HG03060 (cell line): ENCODE measurements around the gene KIAA0319L.

Experiments
- ATAC-seq: cut with Tn5 transposase; IDR thresholded peaks from one replicate; pipeline ENCODE4 v1.9.1; 2021; ENCODE audit warnings: low read depth, moderate number of reproducible peaks; ENCODE audit not compliant: unreplicated experiment

Gene KIAA0319L

DNA sequence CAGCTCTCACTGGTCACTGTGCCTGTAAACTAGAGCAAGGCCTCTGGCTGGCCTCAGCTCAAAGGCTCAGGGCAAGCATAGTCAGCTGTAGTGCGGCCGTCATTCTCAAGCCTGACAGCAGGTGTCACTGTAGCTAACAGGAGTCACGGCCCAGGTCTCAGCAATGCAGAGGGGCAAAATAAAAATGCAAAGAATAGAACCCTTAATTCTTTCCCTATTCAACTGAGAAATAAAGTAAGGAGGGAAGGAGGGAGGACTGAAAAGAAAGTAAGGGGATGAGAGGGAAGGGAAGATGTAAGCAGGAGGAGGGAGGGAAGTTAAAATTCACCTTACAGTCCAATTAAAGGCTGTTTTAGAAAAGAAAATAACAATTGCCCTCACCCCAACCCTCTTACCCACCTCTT, 106.1 kb downstream of the KIAA0319L start:
- ATAC-seq: no peak

DNA sequence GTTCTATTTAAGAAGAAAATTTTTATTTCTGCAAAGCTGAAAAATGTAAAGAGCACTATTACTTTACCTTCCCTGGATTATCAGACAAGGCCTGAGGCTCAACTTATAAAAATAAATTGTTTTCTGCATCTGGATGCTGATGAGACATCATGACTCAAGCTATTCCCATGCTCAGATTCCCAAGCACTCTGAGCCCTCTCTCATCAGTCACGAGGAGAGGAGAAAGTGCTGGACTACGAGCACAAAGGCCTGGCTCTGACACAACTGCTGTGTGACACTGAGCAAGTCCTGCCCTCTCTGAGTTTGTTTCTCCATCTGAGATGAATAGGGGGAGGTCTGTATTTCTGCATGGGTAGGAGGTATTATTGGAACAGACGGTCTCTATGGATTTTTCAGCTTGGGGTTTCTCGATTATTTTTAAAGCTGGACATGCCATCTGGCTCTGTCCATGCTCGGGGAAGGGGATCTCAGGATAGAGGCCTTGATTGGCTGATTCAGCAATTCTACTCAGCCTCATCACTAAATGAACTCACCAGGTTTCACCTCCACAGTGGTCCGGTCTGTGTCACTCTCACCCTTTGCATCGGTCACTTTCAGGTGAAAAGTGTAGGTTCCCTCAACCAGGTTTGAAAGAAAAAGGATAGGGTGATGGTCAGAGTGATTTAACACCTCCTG, 107.7 kb downstream of the KIAA0319L start:
- no peak for ATAC-seq

DNA sequence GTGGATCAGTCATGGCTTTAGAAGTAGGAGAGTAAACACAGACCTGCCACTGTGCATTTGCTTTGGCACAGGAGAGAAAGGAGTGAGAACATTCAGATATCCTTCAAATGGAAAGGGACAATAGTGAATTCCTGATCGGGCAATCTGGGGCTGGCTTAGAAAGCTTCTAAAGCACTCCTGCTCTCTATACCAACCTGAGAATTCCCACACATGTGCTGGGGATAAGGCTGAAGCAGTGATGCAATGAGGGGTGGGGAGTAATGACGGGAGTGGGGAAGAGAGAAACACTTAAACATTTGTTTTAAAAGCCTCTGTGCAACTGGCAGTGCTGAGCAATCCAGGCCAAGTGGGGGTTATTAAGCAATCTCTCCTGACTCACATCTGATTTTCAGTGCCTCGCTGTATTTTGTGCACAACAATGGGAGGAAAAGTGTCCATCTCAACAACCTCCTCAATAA, 108.8 kb downstream of the KIAA0319L start:
- ATAC-seq: no peak

DNA sequence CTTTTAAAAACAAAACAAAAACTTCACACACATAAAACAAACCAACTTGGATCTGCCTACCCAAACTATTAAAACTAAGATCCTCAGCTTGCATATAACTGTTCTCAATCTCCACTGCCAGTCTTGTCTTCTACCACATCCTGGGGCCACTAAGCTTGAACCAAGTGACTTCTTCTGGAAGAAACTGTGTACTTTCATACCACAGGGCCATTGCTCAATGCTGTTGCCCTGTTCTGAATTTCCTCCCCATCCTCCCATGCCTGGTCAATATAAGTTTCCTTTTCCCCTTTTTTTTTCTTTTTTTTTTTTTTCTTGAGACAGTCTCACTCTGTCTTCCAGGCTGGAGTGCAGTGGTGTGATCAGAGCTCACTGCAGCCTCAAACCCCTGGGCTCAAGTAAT, 109.9 kb downstream of the KIAA0319L start:
- no peak for ATAC-seq

DNA sequence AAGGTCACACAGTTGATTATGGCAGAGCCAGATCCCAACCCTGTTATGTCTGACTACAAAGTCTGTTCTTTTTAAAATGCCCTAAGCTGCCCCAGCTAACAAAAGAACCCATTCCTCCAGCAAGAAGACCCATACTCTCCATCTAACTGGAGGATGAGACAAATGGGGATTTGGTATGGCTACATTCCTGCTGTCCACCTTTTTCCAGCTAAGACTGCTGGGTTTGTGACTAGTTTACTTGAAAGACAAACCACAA, 112.8 kb downstream of the KIAA0319L start:
- ATAC-seq: no peak

DNA sequence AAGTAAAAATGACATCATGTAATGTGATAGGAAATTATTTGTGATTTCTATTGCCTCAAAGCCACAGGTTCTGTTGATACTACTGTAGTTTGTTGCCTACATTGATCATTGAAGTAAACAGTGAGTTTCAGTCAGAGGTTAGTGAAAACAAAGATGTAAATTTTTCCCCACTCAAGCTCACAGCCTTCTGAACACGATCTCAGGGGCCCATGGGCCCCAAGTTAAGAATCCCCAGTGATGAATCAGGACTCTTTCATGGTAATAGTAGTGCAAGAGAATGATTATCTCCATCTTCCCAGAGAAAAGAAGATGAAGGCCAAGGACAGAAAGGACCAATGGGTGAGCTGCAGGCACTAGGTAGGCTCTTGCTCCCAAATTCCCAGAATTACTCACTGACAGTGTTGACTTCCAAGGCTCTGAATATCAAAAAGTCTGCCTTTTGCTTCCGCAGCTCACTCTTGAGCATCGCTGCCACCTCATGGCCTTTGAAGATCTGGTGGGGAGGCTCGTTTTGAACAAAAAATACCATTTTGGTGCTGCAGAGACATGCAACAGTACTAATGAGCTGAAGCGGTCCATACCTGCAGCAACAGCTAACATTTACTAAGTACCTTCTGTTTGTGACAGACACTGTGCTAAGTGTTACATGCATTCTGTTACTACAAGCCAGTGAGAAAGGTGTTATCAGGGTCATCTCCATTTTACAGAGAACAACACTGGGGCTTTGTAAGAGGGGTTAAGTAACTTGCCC, 113.3 kb downstream of the KIAA0319L start:
- ATAC-seq: no peak

DNA sequence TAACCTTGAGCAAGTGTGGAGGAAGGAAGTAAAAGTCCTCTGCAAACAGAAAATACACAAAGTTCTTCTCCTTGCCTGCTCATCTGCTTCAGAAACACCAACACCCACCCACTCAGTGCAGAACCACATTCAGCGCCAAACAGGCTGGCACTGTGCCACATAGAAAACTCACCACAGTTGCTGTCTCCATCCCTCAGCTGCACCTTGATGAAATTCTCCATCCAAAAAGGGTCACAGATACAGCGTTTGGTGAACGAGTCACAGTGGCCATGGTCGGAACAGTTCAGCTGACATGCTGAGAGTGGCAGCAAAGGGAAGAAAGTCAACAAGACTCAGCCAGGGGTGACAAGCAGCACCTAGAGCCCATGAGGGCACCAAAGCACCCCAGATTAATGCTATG, 114.5 kb downstream of the KIAA0319L start:
- no peak for ATAC-seq

DNA sequence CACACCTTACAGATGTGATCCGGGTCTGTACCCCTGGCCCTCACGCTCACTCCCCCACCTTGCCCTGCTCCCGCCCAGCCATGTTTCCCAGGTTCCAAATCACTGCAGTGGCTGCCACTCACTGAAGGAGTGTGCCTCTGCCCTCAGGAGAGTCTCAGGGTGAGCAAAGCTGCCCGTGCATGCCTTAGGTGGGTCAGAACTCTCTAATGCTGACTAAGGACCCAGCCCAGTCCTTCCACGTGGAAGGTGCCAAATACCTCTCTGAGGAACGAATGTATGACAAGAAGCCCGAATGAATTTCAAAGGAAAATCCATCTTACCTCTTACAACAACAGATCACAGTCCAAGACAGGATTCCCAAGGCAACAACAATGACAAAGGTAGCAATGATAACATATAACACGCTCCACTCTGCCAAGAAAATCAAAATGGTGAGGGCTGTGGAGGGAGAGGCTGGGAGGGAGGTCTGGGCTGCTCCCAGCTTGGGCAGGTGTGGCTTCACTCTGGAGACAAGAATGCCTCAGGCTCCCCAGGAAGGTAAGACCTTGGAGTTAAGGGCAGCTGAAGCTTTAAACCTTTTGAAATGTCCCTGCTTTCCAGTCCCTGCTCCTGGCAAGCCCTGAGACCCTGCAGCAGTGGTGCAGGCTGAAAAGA, 115.2 kb downstream of the KIAA0319L start:
- no peak for ATAC-seq

DNA sequence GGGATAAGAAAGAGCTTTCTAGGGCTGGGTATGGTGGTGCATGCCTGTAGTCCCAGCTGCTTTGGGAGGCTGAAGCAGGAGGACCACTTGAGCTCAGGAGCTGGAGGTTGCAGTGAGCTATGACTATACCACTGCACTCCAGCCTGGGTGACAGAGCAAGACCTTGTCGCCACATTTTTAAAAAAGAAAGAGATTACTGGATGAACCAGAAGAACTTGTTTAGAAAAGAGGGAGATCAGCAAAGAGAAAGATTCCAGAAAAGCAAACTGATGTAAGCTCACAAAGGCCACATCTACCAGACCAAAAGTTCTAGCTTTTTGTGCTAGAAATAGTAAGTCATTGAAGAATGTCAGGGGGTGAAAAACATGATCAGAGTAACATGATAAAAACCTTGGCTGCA, 117.6 kb downstream of the KIAA0319L start:
- no peak for ATAC-seq

DNA sequence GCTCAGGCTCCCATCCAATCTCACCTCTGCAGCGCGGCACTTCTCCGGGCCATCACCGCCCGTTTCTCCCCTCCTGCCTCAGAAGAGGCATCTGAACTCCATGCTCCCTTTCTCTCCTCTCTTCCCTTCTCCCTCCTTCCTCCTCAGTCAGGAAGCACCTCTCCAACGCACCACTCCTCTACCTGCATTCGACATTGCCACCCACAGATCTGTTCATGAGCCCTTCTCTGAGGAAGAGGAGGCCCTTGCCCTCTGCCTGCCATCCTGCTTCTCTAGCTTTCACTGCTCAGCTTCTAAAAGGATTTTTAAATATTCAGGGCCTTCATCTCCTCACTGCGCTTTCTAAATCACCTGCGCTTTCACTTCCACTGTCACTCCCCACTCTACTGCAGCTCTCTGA, 120.0 kb downstream of the KIAA0319L start:
- no peak for ATAC-seq

DNA sequence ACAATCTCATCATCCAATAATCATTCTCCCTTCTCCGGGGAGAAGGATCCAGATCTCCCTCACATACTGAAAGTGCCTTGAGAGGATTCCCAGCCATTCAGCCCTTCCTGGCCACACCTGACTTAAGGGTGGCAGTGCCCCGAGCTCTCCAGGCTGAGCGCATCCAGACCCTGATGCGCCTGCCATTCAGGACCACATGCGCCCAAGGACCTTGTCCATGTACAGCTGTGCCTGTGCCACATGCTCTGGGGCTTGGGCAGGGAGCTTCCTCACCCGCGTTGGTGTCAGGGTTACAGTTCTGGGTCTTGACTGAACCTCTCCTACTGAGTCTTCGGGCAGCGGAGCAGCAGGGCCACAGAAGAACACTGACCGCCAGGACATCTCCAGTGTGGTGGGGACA, 121.1 kb downstream of the KIAA0319L start:
- no peak for ATAC-seq

DNA sequence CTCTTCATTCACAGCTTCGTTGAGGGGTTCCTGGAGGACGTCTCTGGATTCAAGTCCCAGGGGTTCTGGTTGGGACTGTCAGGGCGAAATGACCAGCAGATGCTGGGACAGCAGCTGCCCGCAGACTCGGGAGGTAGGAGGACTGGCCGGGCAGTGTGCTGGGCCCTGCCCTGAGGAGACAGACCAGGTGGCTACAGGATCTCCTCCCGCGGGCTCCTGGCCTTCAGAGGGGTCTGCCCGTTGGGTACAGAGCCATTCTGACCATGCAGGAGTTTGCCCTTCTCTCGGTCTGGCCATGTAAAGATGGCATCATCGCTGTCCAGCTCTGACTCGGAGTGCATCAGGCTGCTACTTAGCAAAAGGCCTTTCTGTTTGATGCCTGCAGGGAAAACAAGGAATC, 122.5 kb downstream of the KIAA0319L start:
- ATAC-seq: no peak

DNA sequence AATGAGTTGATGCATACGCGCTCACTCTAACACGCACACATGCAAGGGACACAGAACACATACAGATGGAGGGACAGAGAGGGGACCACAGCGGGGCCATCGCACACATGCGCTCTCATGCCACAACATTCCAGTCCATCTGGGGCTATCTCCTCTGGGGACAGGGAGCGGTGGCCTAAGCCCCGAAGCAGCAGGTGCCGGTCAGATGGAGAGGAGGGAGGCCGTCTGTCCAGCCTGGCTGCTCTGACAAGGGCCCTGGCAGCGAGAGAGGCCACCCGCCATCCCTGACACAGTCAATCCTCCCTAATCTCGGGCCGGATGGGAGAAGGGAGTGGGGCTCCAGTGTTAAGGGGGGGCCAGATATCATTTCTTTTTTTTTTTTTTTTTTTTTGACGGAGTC, 123.5 kb downstream of the KIAA0319L start:
- no peak for ATAC-seq

DNA sequence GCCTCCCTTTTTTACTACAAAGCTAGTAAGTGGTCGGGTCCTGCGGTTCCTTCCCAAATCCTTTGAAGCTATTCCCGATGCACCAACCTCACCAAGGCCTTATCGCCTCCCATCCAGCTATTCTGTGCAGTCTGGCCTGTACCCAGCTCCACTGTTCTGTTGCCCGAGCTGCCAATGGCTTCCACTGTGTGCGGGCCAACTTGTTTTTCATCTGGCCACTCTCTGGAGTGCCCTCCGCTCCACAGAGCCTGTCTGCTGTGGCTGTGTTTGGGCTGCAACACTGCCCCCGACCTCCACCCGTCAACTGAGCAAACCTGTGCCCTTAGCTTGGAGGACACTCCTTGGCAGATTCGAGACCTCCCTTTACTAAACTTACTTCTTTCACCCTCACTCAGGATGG, 125.0 kb downstream of the KIAA0319L start:
- no peak for ATAC-seq

DNA sequence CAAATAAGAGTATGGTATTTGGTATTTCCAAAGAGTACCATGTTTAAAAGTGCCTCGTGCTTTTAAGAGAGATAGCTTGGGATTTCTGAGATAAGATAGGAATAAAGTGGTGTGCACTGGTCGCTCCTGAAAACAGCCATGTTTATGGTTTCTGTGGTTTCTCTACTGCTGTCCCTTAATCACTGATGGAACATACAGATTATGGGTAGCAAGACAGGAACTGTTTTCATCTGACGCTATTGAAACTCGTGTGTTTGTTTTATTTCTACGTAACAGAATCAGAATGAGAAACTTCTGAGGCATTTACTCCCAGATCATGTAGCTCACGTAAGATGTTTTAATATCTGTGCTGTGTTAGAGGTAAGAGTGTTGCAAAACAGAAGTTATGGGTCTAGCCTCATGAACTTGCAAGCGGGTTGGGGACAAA, 126.0 kb downstream of the KIAA0319L start:
- no peak for ATAC-seq

DNA sequence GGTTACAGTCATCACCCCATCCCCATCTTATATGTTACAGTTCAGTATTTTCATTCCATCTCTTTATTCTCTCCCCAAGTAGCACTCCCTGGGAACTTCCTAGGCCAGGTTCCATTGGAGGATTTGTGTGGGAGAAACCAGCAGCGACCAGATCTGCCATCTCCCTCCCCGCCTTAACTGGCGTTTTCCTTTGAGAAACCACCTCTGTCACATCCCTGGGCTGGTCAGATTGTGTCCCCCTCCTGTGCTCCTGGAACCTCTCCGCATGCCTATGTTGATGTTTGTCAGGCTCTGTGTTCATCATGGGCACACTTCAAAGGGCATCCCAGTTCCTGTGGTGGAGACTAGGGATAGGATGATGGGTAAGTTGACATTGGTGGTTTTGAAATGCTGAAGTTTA, 126.4 kb downstream of the KIAA0319L start:
- ATAC-seq: no peak

DNA sequence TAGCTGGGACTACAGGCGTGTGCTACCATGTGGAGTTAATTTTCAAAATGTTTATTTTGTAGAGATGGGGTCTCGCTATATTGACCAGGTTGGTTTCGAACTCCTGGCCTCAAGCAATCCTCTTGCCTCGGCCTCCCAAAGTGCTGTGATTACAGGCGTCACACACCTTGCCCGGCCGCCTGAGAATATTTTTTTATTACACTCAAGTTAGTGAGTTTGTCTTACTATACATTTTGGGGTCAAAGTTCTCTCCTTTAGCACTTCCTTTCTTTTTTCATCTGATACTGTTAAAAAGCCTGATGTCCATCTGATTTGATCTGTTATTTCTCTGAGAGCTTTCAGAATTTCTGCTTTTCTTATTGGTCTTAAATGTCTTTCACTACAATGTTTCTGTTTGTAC, 128.8 kb downstream of the KIAA0319L start:
- ATAC-seq: no peak

DNA sequence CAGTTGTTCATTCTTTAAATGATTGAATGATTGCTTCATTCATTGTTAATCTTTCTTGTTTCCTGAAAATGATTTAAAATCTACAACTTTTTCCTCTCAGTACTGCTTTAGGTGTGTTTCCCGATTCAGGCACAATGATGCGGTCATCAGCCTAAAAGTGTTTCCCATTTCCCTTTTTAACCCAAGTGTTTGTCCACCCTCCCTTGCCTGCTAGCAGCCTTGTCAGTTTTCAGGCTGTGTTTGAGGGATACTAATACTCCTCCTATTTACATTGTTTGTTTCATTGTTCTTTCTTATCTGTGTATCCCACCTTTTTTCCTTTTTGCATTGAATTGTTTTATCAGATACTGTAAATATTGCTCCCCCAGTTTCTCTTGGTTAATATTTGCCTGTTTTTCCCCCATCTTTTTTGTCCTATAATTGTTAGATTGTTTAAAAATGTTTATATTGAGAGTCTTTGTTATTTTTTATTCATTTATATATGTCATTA, 131.1 kb downstream of the KIAA0319L start:
- ATAC-seq: no peak

DNA sequence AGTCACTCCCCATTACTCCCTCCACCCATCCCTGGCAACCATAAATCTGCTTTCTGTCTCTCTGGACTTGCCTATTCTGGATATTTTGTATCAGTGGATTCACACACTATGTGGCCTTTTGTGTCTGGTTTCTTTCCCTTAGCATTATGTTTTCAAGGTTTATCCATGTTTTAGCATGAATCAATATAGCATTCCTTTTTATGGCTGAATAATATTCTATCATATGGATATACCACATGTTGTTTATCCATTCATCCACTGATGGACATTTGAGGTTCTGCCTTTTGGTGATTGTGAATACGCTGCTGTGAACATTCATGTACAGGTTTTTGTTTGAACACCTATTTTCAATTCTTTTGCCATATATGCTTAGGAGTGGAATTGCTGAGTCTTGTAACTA, 148.3 kb downstream of the KIAA0319L start:
- no peak for ATAC-seq

DNA sequence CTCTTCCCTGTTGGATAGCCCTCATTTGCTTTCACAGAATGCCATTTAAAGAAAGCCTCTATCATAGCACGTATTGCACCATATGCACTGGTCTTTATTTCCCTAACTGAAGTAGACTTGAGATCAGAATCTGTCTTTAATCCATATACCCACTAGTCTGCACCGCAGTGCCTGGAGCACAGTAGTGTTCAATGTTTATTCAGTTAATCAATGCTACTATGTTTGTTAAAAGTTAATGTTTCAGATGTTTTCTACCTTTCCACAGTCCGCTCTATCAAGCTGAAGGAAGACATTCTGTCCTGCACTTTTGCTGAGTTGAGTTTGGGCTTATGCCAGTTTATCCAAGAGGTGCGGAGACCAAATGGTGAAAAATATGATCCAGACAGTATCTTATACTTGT, 149.5 kb downstream of the KIAA0319L start:
- ATAC-seq: no peak

DNA sequence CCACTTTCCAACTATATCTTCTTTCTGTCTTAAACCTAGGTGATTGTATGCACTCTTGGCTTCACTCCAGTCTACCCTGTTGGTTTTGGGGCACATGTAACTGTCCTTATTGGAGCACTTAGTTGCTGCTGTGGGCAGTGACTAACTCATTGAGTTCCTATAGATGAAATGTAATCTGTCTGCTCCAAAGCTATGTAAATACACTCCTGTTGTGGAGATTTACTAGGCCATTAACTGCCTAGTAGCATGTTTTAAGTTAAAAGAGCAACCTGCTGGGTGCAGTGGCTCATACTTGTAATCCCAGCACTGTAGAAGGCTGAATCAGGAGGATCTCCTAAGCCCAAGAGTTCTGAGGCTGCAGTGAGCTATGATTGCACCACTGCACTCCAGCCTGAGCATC, 151.1 kb downstream of the KIAA0319L start:
- no peak for ATAC-seq

DNA sequence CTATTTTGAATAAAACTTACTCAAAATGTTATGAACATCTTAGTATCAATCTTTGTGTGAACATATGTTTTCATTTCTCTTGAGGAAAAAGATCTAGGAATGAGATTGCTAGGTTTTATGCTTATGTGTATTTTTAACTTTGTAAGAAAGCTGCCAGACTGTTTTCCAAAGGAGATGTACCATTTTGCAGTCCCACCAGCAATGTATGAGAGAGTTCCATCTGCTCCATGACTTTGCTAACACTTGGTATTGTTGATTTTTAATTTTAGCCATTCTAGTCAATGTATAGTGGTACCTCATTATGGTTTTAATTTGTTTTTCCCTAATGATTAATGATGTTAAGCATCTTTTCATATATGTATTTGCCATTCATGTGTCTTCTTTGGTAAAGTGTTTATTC, 156.2 kb downstream of the KIAA0319L start:
- no peak for ATAC-seq
